NCI-H2196 treated with DMSO at 0.1 percent for 48 hours (cell line): Measurements from ENCODE around the gene SUPT20H.

Source experiments
- DNase-seq: peaks from one replicate; lab custom pipeline; 2025; ENCODE audit not compliant: unreplicated experiment; lab: John Stamatoyannopoulos, UW

Gene SUPT20H

DNA sequence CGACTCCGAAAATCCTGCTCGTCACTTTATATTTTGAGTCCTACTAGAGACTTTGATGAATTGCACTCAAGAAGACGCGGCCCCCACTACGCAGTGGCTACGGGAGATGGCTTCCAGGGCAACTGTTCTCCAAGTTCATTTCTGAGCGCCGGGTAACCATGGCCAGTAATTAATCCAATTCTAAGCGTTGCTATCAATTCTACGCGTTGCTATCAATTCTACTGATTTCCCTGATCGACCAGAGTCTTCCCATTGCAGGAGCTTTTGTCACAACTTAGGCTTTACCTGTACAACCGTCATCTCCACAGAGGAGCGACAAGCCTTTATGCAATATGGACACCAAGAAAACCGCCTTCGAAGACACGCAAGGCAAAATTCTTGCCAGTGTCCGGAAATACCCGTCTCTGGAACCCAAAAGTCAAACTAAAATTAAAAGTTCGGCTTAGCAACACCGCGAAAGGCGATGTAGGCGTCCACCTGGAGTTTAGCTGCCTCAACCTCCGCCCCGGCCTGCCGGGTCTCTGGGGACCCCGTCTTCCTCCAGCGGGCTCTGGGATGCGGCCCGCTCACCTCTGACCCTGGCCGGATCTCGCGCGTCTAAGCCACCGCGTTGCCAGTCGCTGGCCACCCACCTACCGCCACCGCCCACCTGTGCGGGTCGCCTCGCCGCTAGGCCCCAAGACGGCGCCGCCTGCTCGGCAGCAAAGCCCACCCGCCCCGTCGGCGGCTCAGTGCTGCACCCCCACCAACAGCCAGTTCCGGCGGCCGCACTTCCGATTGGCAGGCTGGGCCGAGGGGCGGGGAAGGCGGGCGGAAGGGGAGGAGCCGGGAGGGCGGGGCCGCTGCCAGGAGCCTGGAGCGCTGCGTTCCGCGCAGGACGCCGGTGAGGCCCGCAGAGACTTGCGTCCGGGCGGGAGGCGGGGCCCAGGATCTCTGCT lies at the start of gene SUPT20H:
Gene SUPT20H (minus strand): TSS at position 779 of the 938 bp plus-strand sequence. CDS start 8,198 bp downstream, outside the sequence.
- peak; percentile 32 for DNase-seq

DNA sequence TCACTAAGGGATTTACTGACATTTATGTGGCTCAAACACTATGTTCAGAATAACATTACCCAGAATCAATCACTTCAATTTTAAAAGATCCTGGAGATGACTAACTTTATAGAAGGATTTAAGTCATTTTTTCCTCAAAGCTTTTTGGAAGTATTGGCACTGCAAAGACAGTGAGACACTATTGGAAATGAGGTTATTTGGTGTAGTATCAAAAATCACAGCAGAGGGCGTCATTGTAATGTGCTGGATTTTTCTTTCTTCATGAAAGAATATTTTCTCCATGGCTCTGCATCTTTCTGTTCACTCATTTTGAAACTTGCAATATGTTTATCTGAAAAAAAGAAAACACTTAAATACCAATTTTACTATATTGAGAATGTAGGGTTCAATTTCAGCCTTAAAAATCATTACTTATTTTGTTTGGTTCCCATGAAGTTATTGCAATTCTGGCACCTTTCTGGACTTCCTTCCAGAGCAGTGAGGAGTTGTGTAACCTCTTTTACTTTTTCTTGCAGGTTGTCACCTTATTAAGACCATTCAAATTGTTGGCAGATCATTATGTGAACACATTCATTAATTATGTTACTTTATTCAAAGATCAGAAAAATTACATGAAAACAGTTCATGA lies 49.7 kb upstream of the SUPT20H start:
- DNase-seq: no peak

DNA sequence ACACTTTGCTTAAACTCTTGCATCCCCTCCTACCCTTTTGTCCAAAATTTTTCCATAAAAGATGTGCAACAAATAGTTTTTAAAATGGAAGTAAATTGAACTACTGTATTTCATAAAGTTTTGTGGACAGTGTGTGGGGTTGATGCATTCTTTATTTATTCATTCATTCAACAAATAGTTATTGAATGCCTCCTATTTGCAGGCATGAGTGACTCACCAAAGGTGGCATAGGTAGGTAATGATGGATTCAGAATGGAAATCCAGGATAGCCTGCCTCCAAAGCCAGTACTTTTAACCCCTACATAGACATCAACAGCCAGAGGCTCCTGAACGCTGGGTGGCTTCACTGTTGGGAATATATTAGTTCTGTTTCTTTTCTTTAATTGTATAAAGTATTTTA lies 48.4 kb upstream of the SUPT20H start:
- no peak for DNase-seq

DNA sequence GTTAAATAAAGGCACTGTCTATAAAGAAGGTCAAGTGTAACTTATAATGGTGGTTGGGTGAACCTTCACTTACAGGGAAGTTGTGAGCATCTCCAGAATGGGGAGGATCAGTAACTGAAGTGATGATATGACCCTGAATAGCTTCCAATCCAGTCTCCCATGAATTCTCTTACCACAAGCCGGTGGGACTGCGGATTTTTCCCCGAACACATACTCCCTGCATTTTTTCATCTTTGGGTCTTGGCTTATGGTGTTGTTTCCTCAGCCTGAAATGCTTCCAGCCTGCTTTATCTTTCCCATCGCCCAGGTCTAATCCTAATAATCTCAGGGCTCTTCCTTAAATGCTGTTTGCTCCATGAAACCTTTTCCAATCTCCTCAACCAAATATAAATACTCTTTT lies 48.0 kb upstream of the SUPT20H start:
- no peak for DNase-seq

DNA sequence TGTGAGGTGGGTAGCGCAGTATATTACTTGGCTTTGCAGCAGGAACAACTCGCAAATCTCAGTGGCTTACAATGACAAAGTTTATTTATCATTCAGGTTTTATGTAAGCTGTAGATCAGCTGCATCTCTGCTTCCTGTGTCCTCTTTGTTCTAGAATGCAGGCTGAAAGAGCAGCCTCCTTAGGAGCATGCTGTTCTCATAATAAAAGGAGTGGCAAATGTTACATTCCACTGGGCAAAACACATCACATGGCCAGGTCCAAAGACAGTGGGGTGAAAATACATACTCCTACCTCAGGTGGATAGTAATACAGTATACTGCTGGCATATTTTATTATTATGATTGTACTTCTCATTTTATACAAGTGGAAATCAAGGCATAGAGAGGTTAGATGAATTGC lies 47.2 kb upstream of the SUPT20H start:
- DNase-seq: no peak

DNA sequence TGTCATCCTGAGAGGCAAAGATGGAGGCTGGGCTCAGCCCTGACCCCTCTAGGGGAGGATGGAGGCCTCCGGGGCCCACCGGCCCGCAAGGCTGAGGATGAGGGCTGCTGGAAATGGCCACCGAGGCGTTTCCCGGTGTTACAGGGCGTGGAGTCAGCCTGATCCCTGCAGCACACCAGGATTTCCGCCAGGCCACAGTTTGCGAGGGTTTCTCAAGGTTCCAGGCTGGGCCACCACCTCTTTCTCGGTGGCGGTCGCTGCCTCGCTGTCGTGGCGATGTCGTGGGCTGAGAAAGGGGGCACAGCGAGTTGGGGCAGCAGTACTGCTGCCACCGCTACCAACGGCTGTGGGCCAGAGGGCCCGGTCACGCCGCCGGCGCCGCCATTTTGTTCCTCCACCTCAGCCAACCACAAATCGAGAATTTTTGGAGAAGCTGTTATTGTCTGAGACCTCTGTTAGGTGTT lies 45.8 kb upstream of the SUPT20H start, which contains the start of gene CSNK1A1L:
Gene CSNK1A1L (minus strand): TSS at position 414 of the 464 bp plus-strand sequence. CDS start 408 bp downstream, at position 6.
- DNase-seq: no peak

DNA sequence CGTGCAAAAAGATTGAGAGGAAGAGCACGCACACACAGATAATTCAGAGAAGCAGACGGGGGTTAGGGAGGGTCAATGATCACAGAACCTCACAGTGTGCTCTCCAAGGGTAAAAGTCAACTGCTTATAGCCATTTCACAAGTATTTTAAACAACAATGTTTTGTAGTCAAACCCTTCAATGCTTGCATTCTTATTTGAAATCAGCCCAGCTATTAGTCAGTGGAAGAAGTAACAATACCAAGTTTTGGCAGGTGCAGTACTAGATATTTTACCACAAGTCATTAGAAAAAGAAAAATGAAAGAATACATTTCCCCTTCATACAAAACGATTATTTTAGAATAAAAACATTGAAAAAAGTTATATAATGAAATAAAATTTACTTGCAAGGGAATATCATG lies 43.4 kb upstream of the SUPT20H start:
- no peak for DNase-seq

DNA sequence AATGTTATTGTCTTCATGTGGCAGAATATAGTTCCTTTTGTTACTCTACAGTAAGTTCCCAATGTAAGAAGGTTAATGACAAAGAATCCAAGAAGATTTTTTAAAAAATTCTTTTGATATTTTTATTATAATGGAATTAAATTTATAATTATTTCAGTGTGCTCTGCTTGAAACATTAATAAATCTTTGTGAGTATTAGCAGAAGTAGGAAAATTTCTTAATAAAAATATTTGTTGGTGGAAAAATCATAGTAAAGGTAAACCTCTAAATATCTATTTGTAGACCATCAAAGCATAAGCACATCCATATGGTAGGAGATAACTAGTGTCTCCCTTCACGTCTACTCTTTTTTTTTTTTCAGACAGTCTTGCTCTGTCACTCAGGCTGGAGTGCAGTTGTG lies 41.7 kb upstream of the SUPT20H start:
- DNase-seq: no peak

DNA sequence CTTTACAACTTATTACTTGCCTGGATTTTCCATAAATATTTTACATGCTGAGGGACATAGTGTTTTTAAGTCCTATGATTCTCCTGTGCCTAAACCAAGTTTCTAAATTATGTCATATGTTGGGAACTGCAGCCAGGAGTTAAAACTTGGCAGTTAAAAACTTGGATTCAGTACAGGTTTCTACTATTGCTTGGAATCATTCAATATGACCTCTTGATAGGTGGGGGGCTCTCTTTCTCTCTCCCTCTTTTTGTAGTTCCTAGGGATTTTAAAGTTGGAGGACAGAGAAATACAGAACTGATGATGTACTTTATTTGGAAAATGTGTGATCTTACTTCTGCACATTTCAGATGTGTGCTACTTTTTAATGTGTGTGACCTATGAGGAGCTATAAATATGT lies 41.2 kb upstream of the SUPT20H start:
- DNase-seq: no peak

DNA sequence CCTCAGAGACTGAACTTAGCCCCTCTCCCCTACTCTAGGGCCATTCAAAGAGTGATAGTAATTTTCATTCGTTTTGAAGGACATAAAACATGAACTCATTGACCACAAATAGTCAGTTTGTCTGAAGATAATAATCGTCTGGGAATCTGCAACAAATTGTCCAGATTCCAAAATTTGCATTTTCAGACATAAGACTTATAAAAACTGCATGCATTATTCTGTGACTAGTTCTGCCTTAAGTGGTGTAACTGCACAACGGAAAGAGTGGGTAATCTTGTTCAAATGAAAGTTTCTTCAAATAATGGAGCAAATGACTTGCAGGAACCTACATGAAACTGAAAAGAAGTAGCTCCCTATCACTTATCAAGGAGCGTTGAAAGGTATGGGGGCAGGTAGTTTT lies 37.6 kb upstream of the SUPT20H start:
- no peak for DNase-seq

DNA sequence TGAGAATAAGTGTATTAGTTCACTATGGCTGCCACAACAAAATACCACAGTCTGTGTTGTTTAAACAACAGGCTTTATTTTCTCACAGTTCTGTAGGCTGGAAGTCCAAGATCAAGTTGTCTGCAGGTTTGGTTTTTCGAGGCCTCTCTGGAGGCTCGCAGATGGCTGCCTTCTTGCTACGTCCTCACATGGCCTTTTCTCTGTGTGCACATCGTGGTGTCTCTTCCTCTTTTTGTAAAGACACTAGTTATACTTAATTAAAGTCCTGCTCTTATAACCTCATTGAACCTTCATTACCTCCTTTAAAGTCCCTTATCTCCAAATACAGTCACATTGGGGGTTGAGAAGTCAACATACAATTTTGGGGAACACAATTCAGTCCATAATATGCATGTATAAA lies 35.4 kb upstream of the SUPT20H start:
- DNase-seq: no peak

DNA sequence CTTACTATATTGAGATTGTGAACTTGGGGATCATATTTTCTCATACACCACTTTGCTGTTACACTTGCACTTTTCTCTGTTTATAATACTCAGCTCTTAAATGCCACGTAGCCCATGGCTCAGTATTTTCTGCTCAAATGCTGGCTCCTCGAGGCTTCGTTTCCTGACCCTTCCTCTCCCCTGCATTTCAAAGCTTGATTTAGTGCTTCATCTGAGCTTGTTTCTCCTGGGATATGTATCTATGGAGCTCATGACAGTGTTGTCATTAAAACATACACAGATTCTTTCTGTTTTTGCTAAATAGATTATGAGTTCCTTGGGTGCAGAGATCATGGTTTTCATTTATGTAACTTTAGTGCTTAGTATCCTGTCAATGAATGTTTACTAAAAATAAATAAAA lies 34.6 kb upstream of the SUPT20H start:
- no peak for DNase-seq

DNA sequence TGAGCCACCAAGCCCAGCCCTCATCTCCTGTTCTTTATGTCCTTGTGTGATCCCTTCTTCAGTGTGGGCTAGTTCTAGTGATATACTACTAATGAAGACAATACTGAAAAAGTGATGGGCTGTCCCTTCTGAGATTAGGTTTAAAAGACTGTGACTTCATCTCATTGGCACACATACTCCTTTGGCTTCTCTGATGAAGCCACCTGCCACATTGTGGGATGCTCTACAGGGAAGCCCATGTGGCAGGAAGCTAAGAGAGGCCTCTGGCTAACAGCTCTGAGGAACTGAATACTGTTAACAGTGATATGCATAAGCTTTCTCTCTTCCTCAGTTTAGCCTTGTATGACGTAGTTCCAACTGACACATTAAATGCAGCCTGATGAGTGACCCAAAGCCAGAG lies 32.3 kb upstream of the SUPT20H start:
- no peak for DNase-seq

DNA sequence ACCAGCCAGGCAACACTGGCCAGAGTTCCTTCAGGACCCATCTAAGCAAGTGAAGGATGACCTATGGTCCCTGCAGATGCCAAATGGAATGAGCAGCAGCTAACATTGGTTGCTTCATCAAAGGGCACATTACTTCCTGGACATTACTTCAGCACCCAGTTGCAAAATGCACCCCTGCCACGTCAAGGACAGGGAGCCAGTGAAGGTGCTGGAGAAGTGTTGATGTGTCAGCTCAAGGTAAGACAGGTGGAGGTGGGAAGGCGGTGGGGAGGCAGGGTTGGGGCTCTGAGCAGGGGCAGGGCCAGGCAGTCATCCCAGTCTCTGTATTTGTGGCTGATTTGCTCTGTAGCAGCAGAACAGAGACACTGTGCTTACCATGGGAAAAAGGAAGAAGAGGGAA lies 31.4 kb upstream of the SUPT20H start:
- DNase-seq: no peak

DNA sequence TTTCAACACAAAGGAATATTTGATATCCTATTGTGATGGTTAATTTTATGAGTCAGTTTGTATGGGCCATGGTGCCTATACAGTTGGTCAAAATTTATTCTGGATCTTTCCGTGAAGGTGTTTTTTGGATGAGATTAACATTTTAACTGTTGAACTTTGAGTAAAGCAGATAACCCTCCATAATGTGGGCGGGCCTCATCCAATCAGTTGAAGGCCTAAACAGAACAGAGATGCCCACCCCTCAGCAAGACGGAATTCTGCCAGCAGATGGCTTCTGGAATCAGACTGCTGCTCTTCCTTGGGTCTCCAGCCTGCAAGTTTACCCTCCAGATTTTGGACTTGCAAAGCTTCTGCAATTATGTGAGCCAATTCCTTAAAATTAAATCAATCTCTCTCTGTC lies 30.0 kb upstream of the SUPT20H start:
- DNase-seq: no peak

DNA sequence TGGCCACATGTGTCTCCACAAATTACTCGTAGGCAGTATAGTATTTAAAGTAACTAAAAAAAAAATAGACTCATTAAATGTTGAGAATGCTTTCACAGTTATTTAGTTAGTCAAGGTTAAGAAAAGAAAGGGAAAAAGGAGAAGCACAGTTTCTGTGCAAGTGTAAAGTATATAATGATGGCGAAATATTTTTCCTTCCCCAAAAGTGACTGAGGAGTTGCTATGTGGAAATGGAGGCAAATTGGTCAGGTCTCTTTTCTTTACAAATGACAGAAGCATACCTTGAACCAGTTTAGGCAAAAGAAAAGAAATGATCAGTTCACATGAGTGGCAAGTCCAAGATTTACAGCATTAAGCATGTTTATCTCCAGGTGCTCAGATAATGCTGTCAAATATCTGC lies 28.0 kb upstream of the SUPT20H start:
- no peak for DNase-seq

DNA sequence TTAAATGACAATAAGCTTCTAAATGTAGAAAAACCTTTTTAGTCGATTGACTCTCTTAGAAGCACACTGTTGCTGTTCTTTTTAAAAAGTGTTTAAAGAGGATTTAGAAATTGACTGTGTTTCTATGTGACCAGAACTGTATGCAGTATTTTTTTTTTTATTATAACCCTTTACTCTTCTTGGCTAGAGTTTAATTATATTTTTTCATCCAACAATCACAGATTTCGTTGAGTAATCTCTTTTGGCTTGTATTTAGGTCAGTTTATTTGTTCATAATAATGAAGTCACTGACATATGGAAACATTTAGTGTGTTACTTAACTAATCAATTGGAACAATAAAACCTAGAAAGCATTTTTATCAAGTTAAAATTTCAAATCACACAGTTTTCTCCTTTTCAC lies 26.1 kb upstream of the SUPT20H start:
- DNase-seq: no peak

DNA sequence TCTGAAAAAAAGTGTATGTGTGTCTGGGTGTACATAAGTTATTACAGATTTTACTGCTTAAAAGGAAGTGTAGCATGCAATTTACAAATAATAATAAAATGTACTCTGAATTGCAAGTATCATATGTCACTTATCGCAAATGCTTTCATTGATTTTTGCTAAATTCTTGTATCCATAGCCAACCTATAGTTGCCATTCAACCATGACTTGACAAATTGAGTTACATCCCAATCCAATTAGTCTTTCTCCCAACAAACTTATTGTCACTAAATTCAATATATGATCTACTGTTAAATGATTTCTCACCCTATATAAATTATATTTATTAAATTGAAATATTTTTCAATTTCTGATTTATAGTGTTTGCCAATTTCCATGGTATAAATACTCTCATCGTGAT lies 17.3 kb upstream of the SUPT20H start:
- DNase-seq: no peak

DNA sequence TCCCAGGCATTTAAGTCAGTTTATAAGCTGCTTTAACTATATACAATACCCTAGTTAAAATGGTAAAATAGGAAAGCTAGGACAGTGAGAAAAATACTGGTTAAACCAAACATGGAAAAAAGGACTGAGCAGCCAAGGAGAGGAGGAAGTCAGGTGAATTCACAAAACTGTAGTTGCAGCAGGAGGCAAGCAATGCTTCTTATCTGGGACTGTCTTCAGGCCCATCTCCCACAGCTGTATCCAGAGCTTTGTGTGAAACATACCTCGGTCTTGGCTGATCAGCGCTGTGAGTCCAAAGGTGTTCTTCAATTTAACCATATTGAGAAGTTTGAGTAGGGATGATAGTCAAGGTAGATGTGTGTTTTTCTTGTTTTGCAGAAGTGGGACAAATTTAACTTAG lies 15.7 kb upstream of the SUPT20H start:
- DNase-seq: no peak

DNA sequence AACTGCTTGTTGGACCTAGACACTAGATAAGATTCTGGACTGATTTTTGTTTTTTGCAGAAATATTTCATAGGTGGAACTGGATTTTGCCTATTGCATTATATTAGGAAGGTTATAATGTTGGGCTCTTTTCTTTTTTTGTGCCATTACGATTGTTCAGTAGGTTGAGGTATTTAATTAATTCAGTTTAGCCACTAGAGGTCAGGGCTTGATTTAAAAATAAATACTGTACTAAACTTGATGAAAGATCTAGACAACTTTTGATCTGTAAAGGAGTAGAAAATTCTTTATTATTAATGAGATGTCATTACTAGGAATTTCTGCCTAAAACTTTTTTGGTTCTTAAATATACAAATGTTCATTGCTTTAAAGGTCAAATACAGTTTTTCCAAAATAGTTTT lies 15.2 kb upstream of the SUPT20H start:
- peak; percentile 2 for DNase-seq

DNA sequence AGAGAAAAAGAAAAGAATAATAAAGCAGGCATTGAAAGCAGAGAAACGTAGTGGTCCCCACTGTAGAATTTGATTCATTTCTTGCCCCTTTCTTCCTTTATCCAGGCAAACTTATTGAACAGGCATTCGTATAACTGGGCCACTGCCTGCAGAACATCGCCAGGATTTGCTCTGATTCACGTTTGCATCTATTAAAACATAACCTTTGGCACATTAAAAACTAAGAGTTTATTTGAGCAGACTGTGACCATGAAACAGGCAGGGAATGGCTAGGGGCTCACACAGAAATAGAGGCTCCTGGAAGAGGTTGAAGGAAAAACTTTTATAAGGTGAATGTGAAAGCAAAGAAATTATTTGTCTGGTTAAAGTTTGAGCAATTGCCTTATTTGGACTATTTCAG lies 12.5 kb upstream of the SUPT20H start:
- DNase-seq: no peak

DNA sequence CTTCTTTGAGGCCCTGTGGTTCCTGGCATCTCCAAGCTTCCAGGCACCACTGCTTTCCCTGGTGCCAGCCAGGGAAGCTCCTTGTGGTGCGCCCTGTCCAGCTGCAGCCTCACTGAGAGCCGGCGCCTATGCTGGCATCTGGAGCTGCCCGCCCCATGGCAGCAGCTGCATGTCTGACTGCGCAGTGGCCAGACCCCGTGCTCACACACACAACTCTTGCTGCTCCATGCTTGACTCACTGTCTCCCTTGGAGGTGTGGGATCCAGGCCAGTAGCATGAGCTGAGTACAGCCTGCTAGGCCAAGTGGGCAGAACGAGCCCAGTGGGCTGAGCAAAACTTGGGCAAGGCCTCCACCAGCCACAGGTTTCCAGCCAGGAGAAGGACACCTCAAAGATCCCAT lies 11.5 kb upstream of the SUPT20H start:
- no peak for DNase-seq
